Naive B cell (primary cell): ENCODE measurements around the gene RSU1. TPM values are rescaled to one million over a fixed set of nuclear protein-coding genes. Genes with fewer than 3 reads are reported as not detected.

Experiments used
- ATAC-seq, 2 donors: fragments of 150-1000 bp; cut with Tn5 transposase; 2 replicates each; pipeline ENCODE4 v1.10.0; 2021; ENCODE audit warnings: low read depth in 2 of 2, mild to moderate bottlenecking in 2 of 2, moderate library complexity in 2 of 2
- DNase-seq: peaks from one replicate; pipeline ENCODE4 v3.0.0; 2022
- H3K27ac Mint-ChIP-seq, 6 donors: one replicate each; pipeline ENCODE4 v1.8.0; 2020 to 2022; ENCODE audit warnings: mild to moderate bottlenecking in 6 of 6, mixed read lengths in 6 of 6, moderate library complexity in 5 of 6, inconsistent platforms in 2 of 6
- H3K27me3 Mint-ChIP-seq, 3 donors: one replicate each; pipeline ENCODE4 v1.8.0; 2021 to 2022; ENCODE audit warnings: mixed read lengths in 3 of 3, mild to moderate bottlenecking in 1 of 3
- H3K36me3 Mint-ChIP-seq, 2 donors: one replicate each; pipeline ENCODE4 v1.8.0; 2020 to 2022; ENCODE audit warnings: mixed read lengths in 2 of 2, inconsistent platforms in 1 of 2, mild to moderate bottlenecking in 1 of 2
- H3K4me1 Mint-ChIP-seq, 3 donors: one replicate each; pipeline ENCODE4 v1.8.0; 2020 to 2022; ENCODE audit warnings: mixed read lengths in 3 of 3, inconsistent platforms in 1 of 3, mild to moderate bottlenecking in 1 of 3, moderate library complexity in 1 of 3
- H3K4me3 Mint-ChIP-seq, 8 donors: one replicate each; pipeline ENCODE4 v1.8.0; 2020 to 2022; ENCODE audit warnings: mild to moderate bottlenecking in 8 of 8, mixed read lengths in 8 of 8, moderate library complexity in 8 of 8, inconsistent platforms in 2 of 8
- H3K9me3 Mint-ChIP-seq, 7 donors: one replicate each; pipeline ENCODE4 v1.8.0; 2020 to 2022; ENCODE audit warnings: mixed read lengths in 7 of 7, mild to moderate bottlenecking in 5 of 7, inconsistent platforms in 2 of 7, moderate library complexity in 1 of 7
- polyA plus RNA-seq, 6 donors: library from polyadenylated mRNA; unstranded; fragments of 300-500 nt; fragmentation: Illumina TruSeq; gene quantifications; one replicate each; pipeline ENCODE4 v1.2.3, GENCODE V29; 2021; ENCODE audit warnings: low read depth in 6 of 6

RSU1 gene
- polyA plus RNA-seq, 6 donors from 2014 or later = 86.6 to 125 (median 104) TPM

DNA sequence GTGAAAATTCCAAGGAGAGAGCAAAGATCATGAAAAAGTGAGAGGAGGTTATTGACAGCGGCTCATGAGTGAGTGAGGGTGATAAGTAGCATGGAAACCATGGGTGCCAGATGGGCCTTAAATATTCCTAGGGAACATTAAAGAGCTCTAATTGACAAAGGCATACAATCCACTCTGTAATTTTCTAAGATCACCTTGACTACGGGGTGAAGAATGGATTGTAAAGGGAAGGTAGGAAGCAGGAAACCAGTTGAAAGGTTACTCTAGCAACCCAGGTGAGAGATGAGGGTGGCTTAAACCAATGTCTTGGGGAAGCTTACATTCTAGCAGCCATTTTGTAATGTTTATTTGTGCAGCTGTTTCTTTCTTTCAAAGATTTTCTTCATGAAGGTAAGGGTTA, 75.7 kb downstream of the RSU1 start:
- Mint-ChIP-seq H3K9me3 (peaks cover 4 to 27% (median 16%) of the 10 kb centered on the region in 7 donors), H3K27me3 (no peaks in the 10 kb centered on the region), H3K4me3 (no peak overlapping the region), H3K27ac (peak overlapping the region in 1 of 6 donors; percentile 39), H3K36me3 (peaks cover 22 to 35% of the 10 kb centered on the region in 2 donors), H3K4me1 (peaks cover 0 to 8% (median 0%) of the 10 kb centered on the region in 3 donors)
- ATAC-seq (no peak), DNase-seq (no peak)

DNA sequence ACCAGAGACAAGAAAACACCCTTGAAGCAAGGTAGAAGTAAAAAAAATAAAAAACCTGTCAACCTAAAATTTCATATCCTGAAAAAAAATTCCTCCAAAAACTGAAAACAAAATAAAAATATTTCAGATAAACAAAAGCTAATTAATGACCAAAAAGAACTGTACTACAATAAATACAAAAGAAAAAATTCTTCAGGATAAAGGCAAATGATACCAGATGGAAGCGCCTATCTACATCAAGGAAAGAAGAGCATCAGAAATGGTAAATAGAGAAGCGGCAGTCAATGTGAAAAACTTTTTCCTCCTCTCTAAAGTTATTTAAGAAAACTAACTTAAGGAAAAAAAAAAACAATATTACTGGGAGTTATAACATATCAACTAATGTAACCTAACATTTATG, 79.8 kb downstream of the RSU1 start:
- Mint-ChIP-seq H3K4me1 (peaks cover 0 to 8% (median 2%) of the 10 kb centered on the region in 3 donors), H3K27ac (peak overlapping the region in 1 of 6 donors; percentile 84), H3K9me3 (peaks cover 11 to 48% (median 32%) of the 10 kb centered on the region in 7 donors), H3K27me3 (no peaks in the 10 kb centered on the region), H3K36me3 (peaks cover 49 to 65% of the 10 kb centered on the region in 2 donors), H3K4me3 (no peak overlapping the region)
- ATAC-seq = no peak
- DNase-seq = no peak

DNA sequence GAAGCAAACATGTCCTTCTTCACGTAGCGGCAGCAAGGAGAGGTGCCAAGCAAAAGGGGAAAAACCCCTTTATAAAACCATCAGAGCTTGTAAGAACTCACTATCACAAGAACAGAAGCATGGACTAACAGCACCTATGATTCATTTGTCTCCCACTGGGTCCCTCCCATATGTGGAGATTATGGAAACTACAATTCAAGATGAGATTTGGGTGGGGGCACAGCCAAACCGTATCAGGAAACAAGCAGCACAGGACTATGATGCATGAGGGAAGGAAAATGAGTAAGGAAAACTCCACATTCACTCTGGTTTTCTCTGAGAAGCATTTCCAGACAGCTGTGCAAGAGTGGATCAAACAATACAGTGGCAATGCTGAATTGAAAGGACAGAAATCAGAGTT, 81.6 kb downstream of the RSU1 start:
- H3K27me3 Mint-ChIP-seq = no peaks in the 10 kb centered on the region
- H3K4me1 Mint-ChIP-seq = peaks cover 0 to 8% (median 0%) of the 10 kb centered on the region in 3 donors
- peaks cover 55 to 58% of the 10 kb centered on the region in 2 donors for H3K36me3 Mint-ChIP-seq
- H3K4me3 Mint-ChIP-seq = no peak overlapping the region
- H3K27ac Mint-ChIP-seq = no peak overlapping the region
- peaks cover 11 to 48% (median 32%) of the 10 kb centered on the region in 7 donors for H3K9me3 Mint-ChIP-seq
- no peak for DNase-seq
- no peak for ATAC-seq

DNA sequence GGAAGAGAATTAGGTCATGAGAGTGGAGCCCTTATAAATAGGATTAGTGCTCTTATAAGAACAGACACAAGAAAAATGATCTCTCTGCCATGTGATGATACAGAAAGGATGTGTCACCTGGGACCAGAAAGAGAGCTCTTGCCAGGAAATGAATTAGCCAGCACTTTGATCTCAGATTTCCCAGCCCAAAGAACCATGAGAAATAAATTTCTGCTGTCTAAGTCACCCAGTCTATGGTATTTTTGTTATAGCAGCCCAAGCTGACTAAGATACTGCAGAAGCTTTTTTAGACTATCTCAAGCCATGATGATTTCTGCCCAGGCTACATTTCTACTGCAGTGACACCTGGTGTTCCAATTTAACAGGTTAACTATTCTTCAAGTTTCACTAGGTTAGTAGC, 84.8 kb downstream of the RSU1 start:
- H3K4me1 Mint-ChIP-seq = peaks cover 15 to 17% (median 15%) of the 10 kb centered on the region in 3 donors
- no peak for ATAC-seq
- no peak for DNase-seq
- H3K36me3 Mint-ChIP-seq = peaks cover 62 to 68% of the 10 kb centered on the region in 2 donors
- peaks cover 19 to 38% (median 24%) of the 10 kb centered on the region in 7 donors for H3K9me3 Mint-ChIP-seq
- no peak overlapping the region for H3K4me3 Mint-ChIP-seq
- H3K27me3 Mint-ChIP-seq = no peaks in the 10 kb centered on the region
- H3K27ac Mint-ChIP-seq = no peak overlapping the region

DNA sequence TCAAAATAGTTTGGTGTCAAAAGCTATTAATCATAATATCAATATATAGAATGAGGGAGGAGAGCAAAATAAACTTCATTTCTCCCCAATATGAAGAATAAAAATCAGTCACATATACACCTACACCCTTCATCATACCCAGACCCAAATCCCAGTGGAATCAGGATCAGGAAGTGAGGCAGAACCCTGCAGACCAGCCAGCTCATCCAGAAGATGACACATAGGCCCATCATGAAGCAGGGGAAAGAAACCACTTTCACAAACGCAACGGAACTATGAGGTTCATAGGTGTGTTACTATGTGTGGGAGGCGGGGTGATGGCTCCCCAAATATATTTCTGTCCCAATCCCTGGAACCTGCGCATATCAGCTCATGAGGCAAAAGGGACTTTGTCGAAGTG, 89.0 kb downstream of the RSU1 start:
- no peak overlapping the region for H3K27ac Mint-ChIP-seq
- H3K4me1 Mint-ChIP-seq = peaks cover 9 to 15% (median 15%) of the 10 kb centered on the region in 3 donors
- peaks cover 0 to 12% (median 4%) of the 10 kb centered on the region in 7 donors for H3K9me3 Mint-ChIP-seq
- no peak for ATAC-seq
- no peak for DNase-seq
- H3K27me3 Mint-ChIP-seq = no peaks in the 10 kb centered on the region
- no peak overlapping the region for H3K4me3 Mint-ChIP-seq
- peaks cover 40 to 51% of the 10 kb centered on the region in 2 donors for H3K36me3 Mint-ChIP-seq

DNA sequence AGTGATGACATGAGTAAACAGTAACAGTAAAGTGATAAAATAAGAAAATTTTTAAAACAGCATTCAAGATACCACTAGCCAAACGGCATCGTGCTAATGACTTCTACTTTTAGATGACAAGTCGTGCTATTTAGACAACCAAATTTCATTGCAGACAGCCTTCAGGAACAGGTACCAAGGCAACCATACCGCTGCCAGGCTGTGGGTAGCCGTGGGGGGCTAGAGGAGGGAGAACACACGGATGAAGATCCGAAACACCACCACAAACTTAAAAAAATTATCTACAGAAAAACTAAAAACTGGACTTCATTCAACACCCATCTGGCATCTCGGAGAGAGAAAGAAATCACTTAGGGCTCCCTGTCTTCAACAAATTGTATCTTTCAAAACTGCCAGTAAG, 89.6 kb downstream of the RSU1 start:
- ATAC-seq (no peak), DNase-seq (no peak)
- Mint-ChIP-seq H3K4me1 (peaks cover 9 to 15% (median 15%) of the 10 kb centered on the region in 3 donors), H3K9me3 (peaks cover 0 to 12% (median 4%) of the 10 kb centered on the region in 7 donors), H3K27ac (no peak overlapping the region), H3K36me3 (peaks cover 40 to 51% of the 10 kb centered on the region in 2 donors), H3K4me3 (no peak overlapping the region), H3K27me3 (no peaks in the 10 kb centered on the region)

DNA sequence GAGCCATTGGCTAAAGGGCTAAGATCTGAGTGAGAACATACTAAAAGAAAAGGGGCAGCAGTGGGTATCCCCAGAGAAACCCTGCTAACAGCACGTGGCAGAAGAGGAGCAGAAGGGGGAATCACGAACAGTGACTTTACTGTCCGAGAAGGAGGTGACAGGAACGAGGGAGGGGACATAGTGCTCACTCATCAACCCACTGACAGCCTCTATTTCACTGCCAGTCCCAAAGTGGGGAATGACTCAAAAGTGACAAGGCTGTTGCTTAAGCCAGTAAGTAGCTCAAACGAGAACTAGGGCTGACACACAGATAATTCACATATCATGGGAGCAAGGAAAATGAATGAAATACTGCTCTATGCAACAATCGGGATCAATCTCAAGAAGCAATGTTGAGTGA, 92.7 kb downstream of the RSU1 start:
- no peak for ATAC-seq
- H3K27ac Mint-ChIP-seq = no peak overlapping the region
- H3K4me3 Mint-ChIP-seq = no peak overlapping the region
- peaks cover under 1 to 13% (median 6%) of the 10 kb centered on the region in 7 donors for H3K9me3 Mint-ChIP-seq
- DNase-seq = no peak
- no peaks in the 10 kb centered on the region for H3K27me3 Mint-ChIP-seq
- peaks cover 55 to 57% of the 10 kb centered on the region in 2 donors for H3K36me3 Mint-ChIP-seq
- H3K4me1 Mint-ChIP-seq = peaks cover 5 to 9% (median 6%) of the 10 kb centered on the region in 3 donors

DNA sequence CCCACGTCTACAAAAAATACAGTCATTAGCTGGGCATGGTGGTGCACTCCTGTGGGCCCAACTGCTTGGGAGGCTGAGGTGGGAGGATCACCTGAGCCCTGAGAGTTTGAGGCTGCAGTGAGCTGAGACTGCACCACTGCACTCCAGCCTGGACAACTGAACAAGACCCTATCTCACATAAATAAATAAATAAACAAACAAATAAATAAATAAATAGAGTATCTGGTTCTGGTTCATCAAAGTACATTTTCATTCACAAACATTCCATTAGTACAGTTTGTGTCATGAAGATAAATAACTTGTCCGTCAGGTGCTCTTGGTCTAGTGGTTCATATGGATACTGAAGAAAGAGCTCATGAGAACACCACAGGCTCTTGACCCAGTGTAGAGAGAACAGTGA, 96.4 kb downstream of the RSU1 start:
- no peaks in the 10 kb centered on the region for H3K27me3 Mint-ChIP-seq
- peaks cover 3 to 13% (median 6%) of the 10 kb centered on the region in 7 donors for H3K9me3 Mint-ChIP-seq
- no peak for ATAC-seq
- H3K4me3 Mint-ChIP-seq = no peak overlapping the region
- no peak overlapping the region for H3K27ac Mint-ChIP-seq
- H3K4me1 Mint-ChIP-seq = peaks cover 0 to 7% (median 0%) of the 10 kb centered on the region in 3 donors
- H3K36me3 Mint-ChIP-seq = peaks cover 44 to 46% of the 10 kb centered on the region in 2 donors
- no peak for DNase-seq

DNA sequence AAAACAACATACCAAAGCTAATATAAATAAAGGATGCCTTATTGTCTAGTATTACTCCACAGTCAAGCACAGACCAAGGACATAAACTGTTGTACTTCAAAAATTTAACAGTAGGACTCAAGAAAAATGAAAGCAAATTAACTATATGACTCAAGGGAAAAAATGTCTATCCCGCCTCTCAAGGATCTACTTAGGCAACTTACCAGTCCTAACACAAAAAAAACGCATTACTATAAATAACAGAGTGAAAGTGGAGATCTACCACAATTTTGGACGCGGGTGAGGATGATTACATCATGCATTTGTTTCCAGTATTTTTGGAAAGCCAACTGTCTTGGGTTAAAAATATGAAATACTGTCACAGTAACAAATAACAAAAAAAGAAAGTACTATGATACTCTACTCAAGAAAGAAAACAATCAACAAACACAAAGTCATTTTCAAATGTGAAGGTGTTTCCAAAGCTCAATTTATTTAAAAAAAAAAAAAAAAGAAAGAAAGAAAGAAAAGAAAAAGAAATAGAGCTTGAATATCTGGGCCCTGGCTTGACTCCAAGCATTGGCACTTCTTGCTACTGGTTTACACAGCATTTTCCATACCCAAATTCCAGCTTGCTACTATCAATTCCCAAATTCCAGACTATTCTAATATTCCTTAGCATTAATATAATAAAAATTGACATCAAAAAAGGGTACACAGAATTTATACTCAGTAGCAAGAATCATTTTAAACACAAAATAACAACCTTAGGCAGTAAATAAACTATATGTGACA, 99.4 kb downstream of the RSU1 start:
- peaks cover 56 to 58% of the 10 kb centered on the region in 2 donors for H3K36me3 Mint-ChIP-seq
- H3K27ac Mint-ChIP-seq = no peak overlapping the region
- H3K9me3 Mint-ChIP-seq = peaks cover 17 to 32% (median 24%) of the 10 kb centered on the region in 7 donors
- peaks cover 0 to 14% (median 0%) of the 10 kb centered on the region in 3 donors for H3K4me1 Mint-ChIP-seq
- H3K4me3 Mint-ChIP-seq = no peak overlapping the region
- no peak for DNase-seq
- H3K27me3 Mint-ChIP-seq = no peaks in the 10 kb centered on the region
- no peak for ATAC-seq

DNA sequence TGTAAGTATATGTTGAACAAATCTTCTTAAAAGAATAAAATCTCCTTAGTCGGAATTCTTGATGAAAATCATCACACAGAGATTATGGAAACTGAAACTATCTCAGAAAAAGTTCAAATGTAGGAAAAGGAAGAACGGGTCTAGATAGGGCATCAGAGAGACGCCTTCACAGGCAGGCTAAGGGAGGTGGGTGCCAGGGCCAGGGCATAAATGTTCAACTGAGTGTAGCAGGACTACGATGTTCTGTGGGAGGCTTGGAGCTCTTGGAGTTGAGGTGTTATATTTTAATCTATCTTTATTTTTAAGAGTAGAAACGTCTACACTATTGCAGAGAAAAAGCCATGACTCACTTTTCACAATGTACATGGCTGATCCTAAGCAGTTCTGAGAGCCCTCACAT, 101.2 kb downstream of the RSU1 start:
- Mint-ChIP-seq H3K4me3 (no peak overlapping the region), H3K9me3 (peaks cover 30 to 44% (median 39%) of the 10 kb centered on the region in 7 donors), H3K36me3 (peaks cover 45 to 59% of the 10 kb centered on the region in 2 donors), H3K4me1 (peaks cover 0 to 14% (median 0%) of the 10 kb centered on the region in 3 donors), H3K27me3 (no peaks in the 10 kb centered on the region), H3K27ac (no peak overlapping the region)
- DNase-seq (no peak), ATAC-seq (no peak)

DNA sequence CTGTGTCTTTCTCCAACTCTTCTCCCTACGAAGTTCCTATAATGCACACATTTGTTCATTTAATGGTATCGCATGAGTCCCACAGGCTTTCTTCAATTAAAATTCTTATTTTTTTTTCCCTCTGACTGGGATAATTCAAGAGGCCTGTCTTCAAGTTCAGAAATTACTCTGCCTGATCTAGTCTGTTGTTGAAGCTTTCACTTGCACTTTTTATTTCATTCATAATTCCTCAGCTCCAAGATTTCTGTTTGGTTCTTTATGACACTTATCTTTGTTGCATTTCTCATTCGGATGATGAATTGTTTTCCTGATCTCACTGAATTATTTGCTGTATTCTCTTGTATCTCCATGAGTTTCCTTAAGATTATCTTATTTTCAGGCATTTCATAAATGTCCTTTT, 103.9 kb downstream of the RSU1 start:
- Mint-ChIP-seq H3K4me3 (no peak overlapping the region), H3K4me1 (peaks cover 0 to 8% (median 0%) of the 10 kb centered on the region in 3 donors), H3K27me3 (no peaks in the 10 kb centered on the region), H3K9me3 (peaks cover 26 to 46% (median 43%) of the 10 kb centered on the region in 7 donors), H3K27ac (no peak overlapping the region), H3K36me3 (peaks cover 36 to 49% of the 10 kb centered on the region in 2 donors)
- ATAC-seq = no peak
- no peak for DNase-seq

DNA sequence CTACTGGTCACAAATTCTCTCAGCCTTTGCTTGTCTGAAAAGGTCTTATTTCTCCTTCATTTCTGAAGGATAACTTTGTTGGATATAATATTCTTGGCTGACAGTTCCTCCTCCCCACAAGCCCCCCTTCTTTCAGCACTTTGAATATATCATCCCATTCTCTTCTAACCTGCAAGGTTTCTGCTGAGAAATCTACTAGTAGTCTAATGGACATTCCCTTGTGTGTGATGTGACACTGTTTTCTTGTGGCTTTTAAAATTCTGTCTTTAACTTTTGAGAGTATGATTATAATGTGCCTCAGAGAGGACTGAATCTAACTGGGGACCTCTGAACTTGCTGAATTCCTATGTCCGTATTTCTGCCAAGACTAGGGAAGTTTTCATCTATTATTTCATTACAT, 104.3 kb downstream of the RSU1 start:
- Mint-ChIP-seq H3K27ac (no peak overlapping the region), H3K9me3 (peaks cover 26 to 47% (median 43%) of the 10 kb centered on the region in 7 donors)

DNA sequence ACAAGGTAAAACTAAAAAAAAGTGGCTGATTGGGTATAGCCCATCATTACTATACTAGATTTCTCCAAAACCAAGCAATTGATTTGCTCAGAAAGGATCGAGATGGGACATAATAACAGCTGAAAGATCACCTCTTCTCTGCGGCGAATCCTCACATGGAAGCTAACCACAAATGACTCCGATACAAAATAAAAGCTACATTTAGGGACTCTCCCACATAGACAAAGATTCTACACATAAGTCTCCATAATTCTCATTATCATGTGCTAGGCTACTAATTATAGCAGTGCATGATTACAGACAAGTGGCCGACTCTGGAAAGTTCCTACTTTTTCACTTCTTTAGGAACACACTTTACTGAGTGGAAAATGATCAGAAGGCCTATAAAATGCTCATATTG, 116.9 kb downstream of the RSU1 start:
- Mint-ChIP-seq H3K4me1 (no peaks in the 10 kb centered on the region), H3K4me3 (no peak overlapping the region), H3K9me3 (peaks cover 0 to 30% (median 16%) of the 10 kb centered on the region in 7 donors), H3K27me3 (no peaks in the 10 kb centered on the region), H3K27ac (no peak overlapping the region), H3K36me3 (peaks cover 18 to 23% of the 10 kb centered on the region in 2 donors)
- ATAC-seq (no peak), DNase-seq (no peak)

More for the DNA sequence above, 104.3 kb downstream of the RSU1 start:
- Mint-ChIP-seq H3K4me3 (no peak overlapping the region), H3K4me1 (peaks cover 0 to 8% (median 0%) of the 10 kb centered on the region in 3 donors), H3K36me3 (peaks cover 36 to 49% of the 10 kb centered on the region in 2 donors), H3K27me3 (no peaks in the 10 kb centered on the region)
- ATAC-seq = no peak
- DNase-seq = no peak
